K562 (cell line): Measurements from ENCODE around the gene TECPR1. TPM values are rescaled to one million over a fixed set of nuclear protein-coding genes. Genes with fewer than 3 reads are reported as not detected.

Experiments
- CBX8 ChIP-seq: fragments of 200-600 bp; sonication (generic); IDR thresholded peaks from 2 replicates; pipeline ENCODE4 v1.6.1; 2012; ENCODE audit warnings: borderline replicate concordance, mixed run types, low read depth, mild to moderate bottlenecking, moderate library complexity, mixed read lengths, low read length, control low read depth, inconsistent platforms; ENCODE audit not compliant: poor library complexity, severe bottlenecking; ENCODE audit errors: extremely low read depth
- CLOCK ChIP-seq: fragments of 250-450 bp; sonication (Bioruptor Pico); IDR thresholded peaks from 2 replicates; pipeline ENCODE4 v1.4.0; 2020; ENCODE audit warnings: mild to moderate bottlenecking, moderate library complexity, borderline replicate concordance
- E2F4 ChIP-seq: sonication (generic); formaldehyde crosslinking; IDR thresholded peaks from 2 replicates; pipeline ENCODE4 v1.8.0; 2022; ENCODE audit warnings: mild to moderate bottlenecking, low read depth, missing genetic modification reagents
- GTF2A2 ChIP-seq: IDR thresholded peaks from 2 replicates; pipeline ENCODE4 v1.6.1; 2016; ENCODE audit warnings: mild to moderate bottlenecking, missing genetic modification characterization, missing compliant biosample characterization
- IRF1 ChIP-seq: sonication (generic); formaldehyde crosslinking; IDR thresholded peaks from 2 replicates; pipeline ENCODE4 v1.8.0; 2022; ENCODE audit warnings: missing genetic modification reagents, mild to moderate bottlenecking, borderline replicate concordance
- RFX7 ChIP-seq: fragments of 250-450 bp; sonication (Bioruptor Pico); IDR thresholded peaks from 2 replicates; pipeline ENCODE4 v1.5.1; 2021; ENCODE audit warnings: mild to moderate bottlenecking
- ZFP36 ChIP-seq: fragments of 150-350 bp; IDR thresholded peaks from 2 replicates; pipeline ENCODE4 v1.6.1; 2018; ENCODE audit warnings: low read length, low read depth; ENCODE audit not compliant: partially characterized antibody
- ZNF699 ChIP-seq: fragments of 250-450 bp; sonication (Bioruptor Pico); IDR thresholded peaks from 2 replicates; pipeline ENCODE4 v1.8.0; 2021; ENCODE audit warnings: mild to moderate bottlenecking, moderate library complexity; ENCODE audit not compliant: insufficient replicate concordance
- ZZZ3 ChIP-seq: fragments of 450-650 bp; IDR thresholded peaks from 2 replicates; pipeline ENCODE4 v1.6.1; 2016; ENCODE audit warnings: antibody characterized with exemption, mild to moderate bottlenecking, moderate library complexity
- polyA plus RNA-seq, 8 experiments: library from polyadenylated mRNA; depleted of rRNA in 4 of 8; stranded (reverse) in 5 of 8; unstranded in 3 of 8; fragments of >200 nt; fragmentation: Nextera tagmentation in 2 of 8; fragmentation: Illumina TruSeq in 1 of 8; extraction: Ambion mirVana in 2 of 8; extraction: Trizol in 1 of 8; gene quantifications; 2 replicates each; pipeline versions ENCODE4 v1.2.1 to v1.2.3, GENCODE V29; 2011 to 2014; ENCODE audit warnings: inconsistent platforms in 1 of 8, missing spikeins in 1 of 8
- total RNA-seq, 7 experiments: library from RNA; depleted of rRNA in 6 of 7; stranded (reverse); fragments of >200 nt in 6 of 7; fragmentation: Illumina TruSeq in 2 of 7; extraction: Trizol in 2 of 7; gene quantifications; 2 replicates each; pipeline versions ENCODE4 v1.2.1 to v1.2.3, GENCODE V29; 2011 to 2021; ENCODE audit warnings: low replicate concordance in 1 of 7

TECPR1 gene
- total and polyA plus RNA-seq, 9 of the 15 experiments (the other 6 are each of a cell fraction or from before 2014, with no cell fraction given), result 0.17 to 15.0 (median 2.2) TPM

GRCh38 chr7:98178762-98179490 is 73.1 kb downstream of the TECPR1 start (continued):
- TF ChIP-seq E2F4 (CRISPR knock-in tag) (no peak), ZFP36 (no peak), CBX8 (no peak), ZNF699 (CRISPR knock-in tag) (no peak), CLOCK (no peak), IRF1 (CRISPR knock-in tag) (no peak), GTF2A2 (tag) (no peak), RFX7 (CRISPR knock-in tag) (no peak), ZZZ3 (no peak)
